Raji (cell line): ENCODE data around the gene ABLIM2.

Experiments
- POLR2A ChIP-seq: IDR thresholded peaks from 2 replicates; pipeline ENCODE4 v1.6.1; 2011; ENCODE audit warnings: low read depth, low read length, control low read depth; ENCODE audit not compliant: insufficient read depth

The ABLIM2 gene

DNA sequence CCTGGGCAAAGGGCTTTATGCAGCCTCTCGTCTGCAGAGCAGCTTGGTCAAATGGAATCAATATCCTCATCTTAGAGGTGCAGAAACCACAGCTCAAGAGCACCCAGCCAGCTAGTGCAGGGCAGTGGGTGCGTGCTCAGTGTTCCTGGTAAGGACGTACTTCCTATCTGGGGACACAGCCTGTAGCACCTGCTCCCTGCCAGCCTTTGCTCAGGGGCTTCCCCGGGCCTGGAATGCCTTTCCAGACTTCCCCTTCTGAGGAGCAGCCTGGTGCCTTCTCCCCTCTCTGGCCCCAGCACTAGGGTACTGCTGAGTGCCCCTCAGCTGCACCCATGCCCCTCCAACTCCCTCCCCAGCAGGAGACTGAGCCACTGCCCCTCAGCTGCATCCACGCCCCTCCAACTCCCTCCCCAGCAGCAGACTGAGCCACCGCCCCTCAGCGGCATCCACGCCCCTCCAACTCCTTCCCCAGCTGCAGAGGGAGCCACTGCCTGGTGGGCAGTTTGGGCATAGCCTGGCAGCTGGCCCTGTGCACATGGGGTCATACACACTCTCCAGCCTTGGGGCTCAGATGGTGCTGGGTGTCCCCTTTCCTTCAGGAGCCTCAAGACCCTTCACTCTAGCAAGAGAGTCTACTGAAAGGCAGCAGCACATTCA, 176.7 kb downstream of the ABLIM2 start:
- TF ChIP-seq POLR2A: no peak

- no peak for TF ChIP-seq POLR2A
These were observed 178.6 kb downstream of the ABLIM2 start for GRCh38 chr4:7980036-7980435.

DNA sequence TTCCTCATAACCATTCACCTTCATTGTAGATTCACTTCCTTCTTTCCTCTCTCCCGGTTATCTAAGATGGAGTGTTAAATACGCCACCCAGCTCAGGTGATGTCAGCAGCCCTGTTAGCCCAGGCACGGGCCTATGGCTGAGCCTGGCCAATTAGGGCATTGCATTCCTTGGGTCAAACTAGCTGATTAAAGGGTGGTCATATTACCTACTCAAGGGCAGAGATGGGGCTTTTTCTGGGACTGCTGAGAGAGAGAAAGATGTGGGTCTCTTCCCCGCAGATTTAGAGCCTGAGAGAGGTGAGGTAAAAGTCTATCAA, 179.0 kb downstream of the ABLIM2 start:
- TF ChIP-seq POLR2A: no peak

DNA sequence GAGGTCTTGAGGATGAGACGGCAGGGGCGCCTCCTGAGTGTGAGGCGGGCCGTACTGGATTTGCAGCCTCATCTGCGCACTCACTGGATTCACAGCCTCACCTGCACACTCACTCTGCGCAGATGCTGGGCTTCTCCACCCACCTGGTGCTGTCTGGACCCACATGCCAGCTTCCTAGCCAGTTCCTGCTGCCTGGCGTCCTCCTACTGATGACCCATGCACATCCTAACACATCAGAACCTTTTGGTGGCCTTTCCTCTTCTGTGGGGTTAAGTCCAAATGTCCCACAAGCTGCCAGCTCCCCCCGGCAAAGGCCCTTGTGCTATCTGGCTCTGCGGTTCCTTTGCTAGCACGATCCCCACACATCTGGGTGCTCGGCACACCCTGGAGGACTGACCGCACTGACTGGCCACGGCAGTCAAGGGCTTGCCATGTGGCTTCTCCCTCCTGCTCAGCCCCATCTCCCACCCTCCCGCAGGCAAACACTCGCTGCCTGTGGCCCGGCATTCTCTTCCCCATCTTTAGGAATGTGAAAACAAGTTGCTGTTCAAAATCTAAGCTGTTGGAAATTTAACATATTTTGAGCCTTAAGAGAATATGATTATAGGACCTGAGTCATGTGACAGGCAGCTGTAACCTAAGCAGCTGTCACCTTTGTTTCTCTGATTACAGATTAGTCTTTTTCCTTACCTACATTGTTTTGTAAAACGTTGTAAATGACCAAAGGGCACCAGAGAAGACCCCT, 179.5 kb downstream of the ABLIM2 start:
- no peak for TF ChIP-seq POLR2A

DNA sequence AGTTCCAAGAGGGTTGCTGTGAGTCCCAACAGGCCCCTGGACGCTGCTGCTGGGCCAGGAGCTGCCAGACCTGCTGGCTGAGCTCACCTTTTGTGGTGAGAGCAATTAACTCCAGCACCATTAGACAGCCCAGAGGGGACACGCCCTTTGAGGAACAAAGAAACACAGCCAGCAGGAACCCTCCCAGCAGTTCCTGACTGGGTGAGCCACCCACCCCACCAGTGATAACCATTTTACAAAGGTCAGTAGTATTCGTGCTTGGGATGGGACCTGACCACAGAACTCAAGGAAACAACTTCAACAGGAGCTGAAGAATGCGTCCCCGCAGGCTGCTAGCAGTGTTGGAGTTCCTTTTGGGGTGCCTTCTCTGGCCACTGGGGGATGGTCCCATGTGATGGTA, 180.1 kb downstream of the ABLIM2 start:
- TF ChIP-seq POLR2A: no peak

- no peak for TF ChIP-seq POLR2A
These were observed 182.0 kb downstream of the ABLIM2 start for GRCh38 chr4:7976634-7977033.

GRCh38 chr4:7976025-7976424, 182.6 kb downstream of the ABLIM2 start:
- no peak for TF ChIP-seq POLR2A

DNA sequence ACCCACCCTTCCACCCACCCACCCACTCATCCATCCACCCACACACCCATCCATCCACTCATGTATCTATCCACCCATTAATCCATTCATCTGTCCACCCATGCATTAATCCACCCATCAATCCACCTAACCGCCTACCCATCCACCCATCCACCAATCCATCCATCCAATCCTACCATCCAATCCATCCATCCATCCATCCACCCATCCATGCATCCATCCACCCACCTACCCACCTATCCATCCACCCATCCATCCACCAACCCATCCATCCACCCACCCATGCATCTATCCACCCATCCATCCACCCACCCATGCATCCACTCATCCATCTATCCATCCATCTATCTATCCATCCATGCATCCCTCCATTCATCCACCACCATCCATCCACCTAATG, 184.2 kb downstream of the ABLIM2 start:
- no peak for TF ChIP-seq POLR2A

- TF ChIP-seq POLR2A: no peak
These were observed 185.1 kb downstream of the ABLIM2 start for GRCh38 chr4:7973545-7973981.

DNA sequence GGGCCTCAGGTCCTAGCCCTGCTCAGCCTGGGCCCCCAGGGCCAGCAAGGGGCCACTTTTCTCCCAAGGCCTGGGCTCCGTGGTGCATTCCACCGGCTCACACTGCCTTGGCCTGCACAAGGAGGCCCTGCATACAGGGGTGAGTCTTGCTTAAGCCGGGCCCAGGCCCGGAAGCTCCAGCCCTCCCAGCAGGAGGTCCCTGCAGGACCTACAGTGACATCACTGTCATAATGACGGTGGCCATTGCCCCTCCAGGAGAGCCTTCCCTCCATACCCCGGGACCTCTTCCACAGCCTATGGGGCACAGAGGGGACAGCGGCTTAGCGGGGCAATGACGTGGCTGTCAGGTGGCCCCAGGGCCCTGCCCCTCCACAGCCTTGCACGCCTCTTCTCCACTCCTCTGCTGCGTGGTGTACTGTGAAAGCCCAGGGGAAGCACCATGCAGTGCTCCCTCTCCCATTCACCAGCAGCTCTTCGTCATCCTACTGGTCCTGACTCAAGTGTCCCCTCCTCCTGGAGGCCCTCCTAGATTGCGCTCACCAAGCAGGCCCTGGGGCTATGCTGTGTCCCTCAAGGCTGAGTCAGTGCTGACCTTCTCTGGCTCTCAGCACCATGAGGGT, 186.6 kb downstream of the ABLIM2 start:
- no peak for TF ChIP-seq POLR2A

DNA sequence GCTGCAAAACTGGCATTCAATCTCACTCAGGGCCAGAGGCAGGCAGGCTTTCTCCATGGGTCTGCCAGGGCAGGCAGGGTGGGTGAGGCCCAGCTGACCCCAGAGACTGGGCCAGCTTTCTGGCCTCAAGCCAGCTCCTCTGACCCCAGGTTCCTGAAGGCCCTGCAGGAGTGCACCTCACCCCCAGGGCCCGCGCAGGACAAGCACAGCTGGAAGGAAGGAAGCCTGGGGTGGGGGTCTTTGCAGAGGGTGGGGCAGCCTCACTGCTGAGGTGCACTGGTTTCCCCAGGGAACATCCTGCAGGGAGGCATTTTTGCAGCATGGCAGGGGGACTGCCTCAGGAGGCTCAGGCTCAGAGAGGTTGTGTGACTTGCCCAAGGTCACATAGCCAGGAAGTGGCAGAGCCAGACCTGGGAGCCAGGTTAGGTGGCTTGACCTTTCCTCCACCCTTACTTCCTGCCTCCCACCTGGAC, 187.4 kb downstream of the ABLIM2 start:
- TF ChIP-seq POLR2A: no peak

GRCh38 chr4:7970361-7970946, 188.2 kb downstream of the ABLIM2 start:
- no peak for TF ChIP-seq POLR2A

- TF ChIP-seq POLR2A: no peak
These were observed 190.2 kb downstream of the ABLIM2 start for GRCh38 chr4:7968262-7968896.

- no peak for TF ChIP-seq POLR2A
These were observed 190.9 kb downstream of the ABLIM2 start for GRCh38 chr4:7967501-7968261.

DNA sequence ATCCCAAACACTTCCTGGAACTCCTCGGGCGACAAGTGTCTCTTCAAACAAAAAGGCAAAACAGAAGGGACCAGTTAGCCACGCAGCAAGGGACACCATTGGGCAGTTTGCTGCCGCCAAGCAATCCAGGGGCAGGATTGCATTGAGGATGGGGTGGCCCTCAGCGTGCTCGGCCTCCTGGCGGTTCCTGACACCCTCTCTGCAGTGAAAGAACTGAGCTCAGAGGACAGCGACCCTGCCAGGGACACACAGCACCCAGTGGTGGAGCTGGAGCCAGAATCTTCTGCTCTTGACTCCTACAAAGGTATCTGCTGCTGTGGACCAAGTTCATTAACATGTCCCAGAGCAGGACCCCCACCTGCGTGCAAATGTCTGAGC, 191.6 kb downstream of the ABLIM2 start:
- TF ChIP-seq POLR2A: no peak
